Stimulated activated effector memory CD8-positive, alpha-beta T cell treated with anti-CD3 and anti-CD28 coated beads, Interleukin-12 subunit alpha, Interleukin-12 subunit beta, amount 100 ng/mL, for 72 hours (primary cell): Measurements from ENCODE around the gene SYDE2.

Experiments
- ATAC-seq: fragments of 150-1000 bp; cut with Tn5 transposase; 2 replicates; pipeline ENCODE4 v1.10.0; 2021
- DNase-seq, 2 donors: peaks; one replicate each; pipeline ENCODE4 v3.0.0; 2021 to 2022; ENCODE audit warnings: low spot score in 2 of 2
- H3K27ac Mint-ChIP-seq: one replicate; pipeline ENCODE4 v1.8.0; 2022; ENCODE audit warnings: mild to moderate bottlenecking, mixed read lengths
- H3K36me3 Mint-ChIP-seq: one replicate; pipeline ENCODE4 v1.8.0; 2022; ENCODE audit warnings: mild to moderate bottlenecking, mixed read lengths
- H3K4me1 Mint-ChIP-seq: one replicate; pipeline ENCODE4 v1.8.0; 2022; ENCODE audit warnings: mixed read lengths
- H3K4me3 Mint-ChIP-seq: one replicate; pipeline ENCODE4 v1.8.0; 2022; ENCODE audit warnings: mild to moderate bottlenecking, mixed read lengths
- H3K9me3 Mint-ChIP-seq: one replicate; pipeline ENCODE4 v1.8.0; 2022; ENCODE audit warnings: mixed read lengths

Gene SYDE2

GRCh38 chr1:85128316-85128715, 72.5 kb downstream of the SYDE2 start:
- Mint-ChIP-seq H3K36me3 (no peaks in the 10 kb centered on the region), H3K4me1 (no peaks in the 10 kb centered on the region), H3K9me3 (no peaks in the 10 kb centered on the region), H3K27ac (no peak overlapping the region), H3K4me3 (no peak overlapping the region)
- DNase-seq (no peak), ATAC-seq (no peak)

- H3K36me3 Mint-ChIP-seq: no peaks in the 10 kb centered on the region
- no peak overlapping the region for H3K27ac Mint-ChIP-seq
- ATAC-seq (no peak), DNase-seq (no peak)
- H3K9me3 Mint-ChIP-seq: no peaks in the 10 kb centered on the region
- H3K4me1 Mint-ChIP-seq: no peaks in the 10 kb centered on the region
- no peak overlapping the region for H3K4me3 Mint-ChIP-seq
These were observed 74.9 kb downstream of the SYDE2 start for GRCh38 chr1:85125891-85126290.

GRCh38 chr1:85124091-85124490, 76.7 kb downstream of the SYDE2 start:
- H3K27ac Mint-ChIP-seq: no peak overlapping the region
- DNase-seq (no peak), ATAC-seq (no peak)
- no peaks in the 10 kb centered on the region for H3K4me1 Mint-ChIP-seq
- no peak overlapping the region for H3K4me3 Mint-ChIP-seq
- no peaks in the 10 kb centered on the region for H3K9me3 Mint-ChIP-seq
- no peaks in the 10 kb centered on the region for H3K36me3 Mint-ChIP-seq

GRCh38 chr1:85122169-85122568, 78.6 kb downstream of the SYDE2 start:
- no peaks in the 10 kb centered on the region for H3K4me1 Mint-ChIP-seq
- H3K36me3 Mint-ChIP-seq: no peaks in the 10 kb centered on the region
- no peaks in the 10 kb centered on the region for H3K9me3 Mint-ChIP-seq
- DNase-seq (no peak), ATAC-seq (no peak)
- H3K4me3 Mint-ChIP-seq: no peak overlapping the region
- no peak overlapping the region for H3K27ac Mint-ChIP-seq

GRCh38 chr1:85121744-85122143, 79.1 kb downstream of the SYDE2 start:
- H3K9me3 Mint-ChIP-seq: no peaks in the 10 kb centered on the region
- no peaks in the 10 kb centered on the region for H3K4me1 Mint-ChIP-seq
- ATAC-seq (no peak), DNase-seq (no peak)
- H3K4me3 Mint-ChIP-seq: no peak overlapping the region
- H3K27ac Mint-ChIP-seq: no peak overlapping the region
- no peaks in the 10 kb centered on the region for H3K36me3 Mint-ChIP-seq

GRCh38 chr1:85118751-85119150, 82.1 kb downstream of the SYDE2 start:
- Mint-ChIP-seq H3K9me3 (no peaks in the 10 kb centered on the region), H3K4me1 (no peaks in the 10 kb centered on the region), H3K36me3 (no peaks in the 10 kb centered on the region), H3K4me3 (no peak overlapping the region), H3K27ac (no peak overlapping the region)
- DNase-seq (no peak), ATAC-seq (no peak)

GRCh38 chr1:85116856-85117255, 84.0 kb downstream of the SYDE2 start:
- ATAC-seq: no peak
- H3K36me3 Mint-ChIP-seq: no peaks in the 10 kb centered on the region
- no peak overlapping the region for H3K4me3 Mint-ChIP-seq
- H3K27ac Mint-ChIP-seq: no peak overlapping the region
- no peak for DNase-seq
- H3K4me1 Mint-ChIP-seq: no peaks in the 10 kb centered on the region
- no peaks in the 10 kb centered on the region for H3K9me3 Mint-ChIP-seq

- H3K4me3 Mint-ChIP-seq: no peak overlapping the region
These were observed 84.9 kb downstream of the SYDE2 start for GRCh38 chr1:85115933-85116332.

GRCh38 chr1:85111695-85112094, 89.1 kb downstream of the SYDE2 start:
- ATAC-seq (no peak), DNase-seq (no peak)
- Mint-ChIP-seq H3K9me3 (no peaks in the 10 kb centered on the region), H3K4me3 (no peak overlapping the region), H3K27ac (no peak overlapping the region), H3K4me1 (no peaks in the 10 kb centered on the region), H3K36me3 (no peaks in the 10 kb centered on the region)

More at GRCh38 chr1:85115933-85116332, 84.9 kb downstream of the SYDE2 start:
- no peaks in the 10 kb centered on the region for H3K36me3 Mint-ChIP-seq
- H3K27ac Mint-ChIP-seq: no peak overlapping the region
- H3K9me3 Mint-ChIP-seq: no peaks in the 10 kb centered on the region
- DNase-seq (no peak), ATAC-seq (no peak)
- no peaks in the 10 kb centered on the region for H3K4me1 Mint-ChIP-seq

GRCh38 chr1:85109475-85109874, 91.3 kb downstream of the SYDE2 start:
- Mint-ChIP-seq H3K9me3 (no peaks in the 10 kb centered on the region), H3K4me1 (no peaks in the 10 kb centered on the region), H3K36me3 (no peaks in the 10 kb centered on the region), H3K27ac (no peak overlapping the region), H3K4me3 (no peak overlapping the region)
- DNase-seq (no peak), ATAC-seq (peak; percentile 65)
